Ovary (tissue), 3 donors: ENCODE measurements around the gene KCNK7.

Source experiments
- CTCF ChIP-seq, 3 donors: fragments of 450-650 bp in 2 of 3; fragments of 200-600 bp in 1 of 3; IDR thresholded peaks; one replicate each; pipeline versions ENCODE4 v1.5.1 to v1.8.0; 2016 to 2022; ENCODE audit warnings: antibody characterized with exemption in 3 of 3, mild to moderate bottlenecking in 1 of 3
- EP300 ChIP-seq: sonication (generic); formaldehyde crosslinking; IDR thresholded peaks from one replicate; pipeline ENCODE4 v1.6.1; 2017; ENCODE audit warnings: antibody characterized with exemption
- POLR2A ChIP-seq: fragments of 450-650 bp; IDR thresholded peaks from one replicate; pipeline ENCODE4 v1.6.1; 2017; ENCODE audit warnings: antibody characterized with exemption, mild to moderate bottlenecking, moderate library complexity
- donor health status: DM: no; HTN: no; CAD: no.

GRCh38 chr11:65578134-65578533, 17.5 kb downstream of the KCNK7 start:
- TF ChIP-seq CTCF (IDR thresholded peaks at IDR 0.05) (no peak), EP300 (no peak), POLR2A (no peak)
